Measurements from ENCODE around the gene SAXO1.

DNA sequence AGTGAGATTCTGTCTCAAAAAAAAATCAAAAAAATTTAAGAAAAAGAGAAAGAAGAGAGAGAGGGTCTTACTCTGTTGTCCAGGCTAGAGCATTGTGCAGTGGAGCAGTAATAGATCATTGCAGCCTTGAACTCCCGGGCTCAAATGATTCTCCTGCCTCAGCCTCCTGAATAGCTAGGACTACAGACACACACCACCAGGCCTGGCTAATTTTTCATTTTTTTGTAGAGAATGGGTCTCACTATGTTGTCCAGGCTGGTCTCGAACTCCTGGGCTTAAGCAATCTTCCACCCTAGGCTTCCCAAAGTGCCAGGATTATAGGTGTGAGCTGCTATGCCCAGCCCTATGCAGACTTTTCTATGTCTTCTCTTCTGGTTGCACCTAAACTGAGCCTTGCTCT lies 41.2 kb upstream of the SAXO1 start:
- TF ChIP-seq, protein P1, sequence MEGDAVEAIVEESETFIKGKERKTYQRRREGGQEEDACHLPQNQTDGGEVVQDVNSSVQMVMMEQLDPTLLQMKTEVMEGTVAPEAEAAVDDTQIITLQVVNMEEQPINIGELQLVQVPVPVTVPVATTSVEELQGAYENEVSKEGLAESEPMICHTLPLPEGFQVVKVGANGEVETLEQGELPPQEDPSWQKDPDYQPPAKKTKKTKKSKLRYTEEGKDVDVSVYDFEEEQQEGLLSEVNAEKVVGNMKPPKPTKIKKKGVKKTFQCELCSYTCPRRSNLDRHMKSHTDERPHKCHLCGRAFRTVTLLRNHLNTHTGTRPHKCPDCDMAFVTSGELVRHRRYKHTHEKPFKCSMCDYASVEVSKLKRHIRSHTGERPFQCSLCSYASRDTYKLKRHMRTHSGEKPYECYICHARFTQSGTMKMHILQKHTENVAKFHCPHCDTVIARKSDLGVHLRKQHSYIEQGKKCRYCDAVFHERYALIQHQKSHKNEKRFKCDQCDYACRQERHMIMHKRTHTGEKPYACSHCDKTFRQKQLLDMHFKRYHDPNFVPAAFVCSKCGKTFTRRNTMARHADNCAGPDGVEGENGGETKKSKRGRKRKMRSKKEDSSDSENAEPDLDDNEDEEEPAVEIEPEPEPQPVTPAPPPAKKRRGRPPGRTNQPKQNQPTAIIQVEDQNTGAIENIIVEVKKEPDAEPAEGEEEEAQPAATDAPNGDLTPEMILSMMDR (IDR thresholded peaks at IDR 0.05) = no peak
- no peak for TF ChIP-seq POLR2A (IDR thresholded peaks at IDR 0.05)

Measured in testis (tissue), 2 donors.